ENCODE data around the gene LPCAT1.
"Not testable (repeated sequence)": the region's sequence is repeated elsewhere in the genome, so short reads cannot be mapped to it uniquely, and the experiment has no call there.

LPCAT1 gene

DNA sequence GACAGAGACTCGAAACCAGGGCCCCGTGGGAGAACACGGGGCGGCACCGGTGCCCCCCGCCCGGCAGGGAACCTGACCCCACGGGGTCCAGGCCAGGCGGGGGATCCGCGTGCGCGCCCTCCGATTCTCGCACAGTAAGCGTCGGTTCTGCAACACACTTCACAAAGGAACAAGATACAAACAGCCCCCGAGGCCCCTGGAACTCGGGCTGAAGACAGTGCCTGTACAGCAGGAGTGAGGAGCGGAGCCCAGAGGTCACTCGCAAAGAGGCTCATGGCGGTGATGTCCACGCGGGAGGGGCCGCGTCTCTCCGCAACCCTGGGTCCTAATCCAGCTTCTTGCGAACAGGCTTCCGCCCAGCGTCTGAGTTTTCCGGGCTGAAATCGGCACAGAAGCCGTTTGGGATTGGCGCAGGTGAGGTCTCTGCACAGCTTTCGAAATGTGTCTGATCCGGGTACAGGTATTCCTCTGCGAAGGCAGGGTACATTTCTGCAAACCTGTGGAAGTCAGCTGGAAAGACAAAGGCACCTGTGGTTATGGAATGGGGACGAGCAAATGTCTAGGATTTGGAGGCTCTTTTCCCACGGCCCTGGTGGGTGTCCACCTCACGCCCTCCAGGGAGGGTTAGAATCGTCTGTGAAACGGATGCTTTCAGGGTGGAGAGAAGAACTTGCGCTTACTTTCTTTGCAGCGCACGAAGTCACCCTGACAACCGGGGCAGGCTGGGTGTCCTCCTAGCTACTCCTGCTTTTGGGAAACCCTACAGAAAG is 60.2 kb downstream of the LPCAT1 start:
- no peak for DNase-seq

DNA sequence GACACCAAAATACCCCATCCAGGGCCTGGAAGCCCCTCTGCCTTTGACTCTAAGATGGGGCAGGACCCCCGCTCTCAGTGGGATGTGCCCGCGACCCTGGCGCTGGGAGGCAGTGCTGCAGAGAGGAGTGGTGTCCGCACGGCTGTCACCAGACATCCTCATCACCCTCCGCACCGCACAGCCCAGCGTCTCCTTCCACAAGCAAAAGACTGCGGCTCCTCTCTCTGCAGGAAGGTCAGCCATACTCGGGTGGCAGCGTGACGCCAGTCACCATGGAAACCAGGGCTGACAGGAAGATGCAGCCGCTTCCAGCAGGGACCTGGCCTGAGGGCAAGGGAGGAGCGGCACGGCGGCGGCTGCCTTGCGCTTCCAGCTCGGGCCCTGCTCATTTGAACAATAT is 61.4 kb downstream of the LPCAT1 start:
- DNase-seq, result no peak

DNA sequence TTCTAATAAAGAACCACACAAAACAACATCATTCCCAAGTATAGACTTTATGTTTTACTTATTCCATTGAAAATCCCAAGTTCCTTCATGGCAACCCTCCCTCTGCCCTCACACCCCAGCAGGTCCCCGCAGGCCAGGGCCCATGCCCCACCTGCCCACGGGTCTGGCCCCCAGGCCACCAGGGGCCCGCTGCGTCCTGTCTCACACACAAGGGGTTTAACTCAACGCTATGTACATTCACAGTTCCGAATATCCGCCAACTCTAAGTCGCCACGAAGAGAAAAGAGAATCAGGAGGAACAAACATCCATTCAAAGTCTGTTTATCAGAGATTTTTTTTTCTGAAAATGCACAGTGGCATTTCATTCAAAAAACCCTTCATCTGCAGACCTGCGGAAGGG is 62.4 kb downstream of the LPCAT1 start:
- DNase-seq, result no peak

DNA sequence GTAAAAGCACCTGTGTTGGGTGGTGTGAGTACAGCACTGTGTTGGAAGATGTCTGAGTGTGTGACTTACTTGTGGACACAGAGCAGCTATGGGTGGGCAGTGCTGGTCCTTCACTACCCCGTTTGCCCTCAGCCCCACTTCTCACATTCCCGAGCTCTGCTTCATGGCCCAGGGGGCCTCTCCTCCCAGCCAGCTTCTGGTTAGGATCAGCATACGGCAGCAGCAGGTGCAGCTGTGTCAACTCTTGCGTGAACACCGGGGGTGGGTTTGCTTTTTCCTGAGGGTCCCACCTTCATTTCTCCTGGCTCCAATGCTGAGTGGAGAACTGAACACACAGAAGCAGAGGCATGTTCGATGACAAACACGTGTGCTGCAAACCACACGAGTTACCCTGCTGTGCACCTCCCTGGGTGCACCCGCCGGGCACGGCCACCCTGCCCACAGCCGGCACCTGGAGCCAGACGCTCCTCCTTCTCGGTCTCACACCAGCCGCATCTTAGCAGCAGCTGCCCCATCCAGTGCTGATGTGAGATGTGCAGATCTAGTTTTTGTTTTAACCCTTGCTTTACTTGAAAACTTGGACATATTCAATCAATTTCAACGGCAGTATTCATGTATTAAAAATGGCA is 63.6 kb downstream of the LPCAT1 start:
- DNase-seq, result no peak

DNA sequence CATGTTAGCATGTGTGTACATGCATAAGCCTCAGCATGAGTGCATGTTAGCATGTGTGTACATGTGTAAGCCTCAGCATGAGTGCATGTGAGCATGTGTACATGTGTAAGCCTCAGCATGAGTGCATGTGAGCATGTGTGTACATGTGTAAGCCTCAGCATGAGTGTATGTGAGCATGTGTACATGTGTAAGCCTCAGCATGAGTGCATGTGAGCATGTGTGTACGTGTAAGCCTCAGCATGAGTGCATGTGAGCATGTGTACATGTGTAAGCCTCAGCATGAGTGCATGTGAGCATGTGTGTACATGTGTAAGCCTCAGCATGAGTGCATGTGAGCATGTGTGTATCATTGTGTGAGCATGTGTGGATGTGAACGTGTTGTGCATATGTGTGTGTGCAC is 64.3 kb downstream of the LPCAT1 start:
- DNase-seq, result not testable (repeated sequence)

DNA sequence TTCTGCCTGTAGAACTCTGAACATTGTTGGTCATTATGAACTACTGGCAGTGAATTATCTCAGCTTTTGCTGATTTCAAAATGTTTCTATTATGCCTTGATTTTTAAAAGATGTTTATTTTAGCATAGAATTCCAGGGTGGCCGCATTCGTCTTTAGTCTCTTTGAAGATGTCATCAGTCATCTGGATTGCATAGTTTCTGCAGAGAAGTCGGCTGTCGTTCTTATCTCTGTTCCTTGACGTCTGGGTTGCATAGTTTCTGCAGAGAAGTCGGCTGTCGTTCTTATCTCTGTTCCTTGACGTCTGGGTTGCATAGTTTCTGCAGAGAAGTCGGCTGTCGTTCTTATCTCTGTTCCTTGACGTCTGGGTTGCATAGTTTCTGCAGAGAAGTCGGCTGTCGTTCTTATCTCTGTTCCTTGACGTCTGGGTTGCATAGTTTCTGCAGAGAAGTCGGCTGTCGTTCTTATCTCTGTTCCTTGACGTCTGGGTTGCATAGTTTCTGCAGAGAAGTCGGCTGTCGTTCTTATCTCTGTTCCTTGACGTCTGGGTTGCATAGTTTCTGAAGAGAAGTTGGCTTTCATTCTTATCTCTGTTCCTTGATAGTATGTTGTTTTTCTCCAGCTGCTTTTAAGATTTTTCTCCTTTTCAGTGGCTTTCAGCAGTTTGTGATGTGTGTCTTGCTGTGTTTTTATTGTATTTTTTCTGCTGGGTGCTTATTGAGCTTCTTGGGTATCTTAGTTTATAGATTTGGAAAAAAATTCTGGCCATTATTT is 67.5 kb downstream of the LPCAT1 start:
- DNase-seq, result not testable (repeated sequence)

- no peak for DNase-seq
These were observed 70.1 kb downstream of the LPCAT1 start for GRCh38 chr5:1453613-1454012.

DNA sequence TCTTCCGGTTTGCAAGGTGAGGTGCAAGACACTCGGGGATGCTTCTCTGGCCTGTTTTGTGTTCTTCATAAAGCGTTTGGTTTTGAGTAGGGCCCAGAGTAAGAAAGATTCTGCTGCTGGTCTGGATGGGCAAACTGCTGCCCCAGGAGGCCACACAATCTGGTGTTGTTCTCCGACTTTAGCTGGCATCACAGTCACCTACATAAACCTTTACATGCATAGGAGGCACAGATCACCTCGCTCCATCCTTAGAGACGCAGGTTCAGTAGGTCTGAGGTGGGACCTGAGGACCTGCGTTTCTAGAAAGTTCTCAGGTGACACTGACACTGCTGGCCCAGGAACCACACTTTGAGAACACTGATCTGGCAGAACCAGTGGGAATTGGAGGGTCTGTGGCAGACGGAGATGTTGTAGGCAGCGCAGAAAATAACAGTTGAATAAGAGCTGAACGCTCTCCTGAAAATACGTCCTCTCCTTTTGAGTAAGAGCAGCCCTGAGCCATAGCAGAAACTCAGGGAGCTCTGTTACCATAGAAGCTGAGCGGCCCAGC is 74.6 kb downstream of the LPCAT1 start:
- no peak for DNase-seq

GRCh38 chr5:1448511-1449011 is 75.2 kb downstream of the LPCAT1 start:
- DNase-seq, result no peak

GRCh38 chr5:1447671-1448361 is 75.9 kb downstream of the LPCAT1 start:
- DNase-seq, result no peak

- no peak for DNase-seq
These were observed 77.0 kb downstream of the LPCAT1 start for GRCh38 chr5:1446602-1447343.

DNA sequence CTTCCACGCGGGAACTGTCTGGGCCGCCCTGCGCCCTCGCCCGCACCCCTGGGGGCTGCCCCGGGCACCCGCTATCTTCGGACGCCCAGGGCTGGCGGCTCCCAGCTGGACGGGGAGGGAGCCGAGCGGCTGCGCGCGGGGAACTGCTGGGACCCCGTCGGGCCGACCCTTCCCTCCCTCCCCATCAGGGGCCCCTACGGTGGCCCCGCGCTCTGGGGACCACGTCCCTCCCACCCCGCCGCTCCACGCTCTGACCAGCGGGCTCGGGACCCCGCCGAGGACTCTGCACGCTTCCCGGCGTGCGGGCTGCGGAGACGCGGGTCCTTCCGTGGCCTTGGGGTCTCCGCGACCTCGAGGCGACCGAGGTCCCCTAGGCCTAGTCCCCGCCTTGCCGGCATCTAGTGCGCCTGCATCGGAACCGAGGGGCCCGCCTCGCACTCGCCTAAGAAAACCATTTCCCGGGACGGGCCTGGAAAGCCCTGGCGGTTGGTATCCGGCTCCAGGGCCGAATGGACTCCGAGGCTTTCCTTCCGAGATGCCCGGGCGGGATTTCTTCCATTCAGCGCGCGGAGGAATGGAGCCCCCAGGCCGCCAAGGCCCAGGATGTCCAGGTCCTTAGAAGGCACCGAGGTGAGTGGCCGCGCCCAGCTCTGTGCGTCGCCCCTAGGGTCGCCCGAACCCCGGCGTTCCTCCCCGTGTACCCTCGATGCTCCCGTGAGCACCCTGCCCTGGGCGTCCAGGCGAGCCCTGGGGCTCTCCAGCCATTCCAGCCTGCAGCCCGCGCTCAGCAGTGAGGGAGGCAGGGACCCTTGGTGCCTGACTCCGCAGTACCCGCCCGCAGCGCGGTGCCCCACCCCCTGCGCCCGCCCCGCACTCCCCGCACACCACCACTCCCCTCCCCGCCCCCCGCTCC is 77.8 kb downstream of the LPCAT1 start:
- DNase-seq, result no peak

DNA sequence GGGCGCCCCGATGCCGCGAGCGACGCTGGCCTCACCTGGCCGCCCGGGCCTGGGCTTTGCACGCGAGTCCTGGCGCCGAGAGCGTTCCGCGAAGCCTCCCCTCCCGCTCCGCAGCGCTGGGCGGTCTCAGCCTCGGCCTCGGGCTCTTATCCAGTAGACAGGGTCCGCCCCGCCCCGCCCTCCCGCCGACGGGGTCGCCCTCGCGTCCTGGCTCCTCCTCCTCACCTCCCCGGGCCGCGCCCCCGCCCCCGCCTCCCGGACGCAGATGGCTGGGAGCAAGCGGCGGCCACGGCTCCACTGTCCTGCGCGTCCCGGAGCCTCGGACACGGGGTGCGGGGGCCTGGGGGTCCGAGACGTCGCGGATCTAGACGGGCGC is 78.5 kb downstream of the LPCAT1 start, which contains the start of gene SLC6A3:
Gene SLC6A3, minus strand, starts transcription at position 128 of the 376 bp plus-strand sequence. CDS start 2,243 bp downstream, outside the sequence.
- peak; percentile 6 for DNase-seq

- DNase-seq, result no peak
These were observed 79.2 kb downstream of the LPCAT1 start for GRCh38 chr5:1444361-1445189.

GRCh38 chr5:1443991-1444360 is 79.8 kb downstream of the LPCAT1 start:
- no peak for DNase-seq

GRCh38 chr5:1443171-1443570 is 80.6 kb downstream of the LPCAT1 start:
- DNase-seq, result no peak

DNA sequence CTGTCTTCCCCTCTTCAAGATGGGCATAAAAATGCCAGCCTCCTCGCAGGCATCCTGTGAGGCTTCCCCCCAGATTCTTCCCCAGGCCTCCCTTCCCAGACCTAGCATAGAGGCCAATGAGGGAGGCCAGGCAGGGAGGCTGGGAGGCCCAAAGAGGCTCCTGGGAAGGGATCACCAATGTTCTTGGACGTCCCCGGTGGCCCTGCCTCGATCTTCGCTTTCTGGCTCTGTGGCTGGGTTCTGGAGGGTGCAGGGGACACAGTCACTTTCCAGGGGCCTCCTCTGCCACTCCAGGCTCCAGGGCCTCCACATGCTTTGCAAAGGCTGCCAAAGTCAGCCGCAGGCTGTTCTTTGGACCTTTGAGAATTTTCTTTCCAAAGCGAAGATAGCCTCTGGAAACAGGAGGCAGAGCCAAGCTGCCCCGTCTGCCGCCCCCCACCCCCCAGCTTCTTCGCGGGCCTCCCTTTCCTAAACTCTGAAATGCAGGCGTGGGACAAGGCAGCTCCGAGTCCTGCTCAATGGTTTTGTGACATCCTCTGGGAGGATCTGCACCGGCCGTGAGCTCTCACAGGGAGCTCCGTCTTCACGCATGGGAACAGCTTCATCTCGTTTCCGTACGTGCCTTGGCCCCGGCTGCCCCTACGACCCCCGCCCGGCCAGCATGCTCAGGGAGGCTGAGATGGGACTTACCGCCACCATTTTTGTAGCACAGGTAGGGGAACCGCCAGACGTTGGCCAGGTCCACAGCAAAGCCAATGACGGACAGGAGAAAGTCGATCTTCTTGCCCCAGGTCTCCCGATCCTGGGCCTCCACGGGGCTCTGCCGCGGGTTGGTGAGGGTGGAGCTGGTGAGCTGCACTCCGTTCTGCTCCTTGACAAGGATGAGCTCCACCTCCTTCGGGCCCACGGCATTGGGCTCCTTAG is 81.3 kb downstream of the LPCAT1 start:
- DNase-seq, result no peak

DNA sequence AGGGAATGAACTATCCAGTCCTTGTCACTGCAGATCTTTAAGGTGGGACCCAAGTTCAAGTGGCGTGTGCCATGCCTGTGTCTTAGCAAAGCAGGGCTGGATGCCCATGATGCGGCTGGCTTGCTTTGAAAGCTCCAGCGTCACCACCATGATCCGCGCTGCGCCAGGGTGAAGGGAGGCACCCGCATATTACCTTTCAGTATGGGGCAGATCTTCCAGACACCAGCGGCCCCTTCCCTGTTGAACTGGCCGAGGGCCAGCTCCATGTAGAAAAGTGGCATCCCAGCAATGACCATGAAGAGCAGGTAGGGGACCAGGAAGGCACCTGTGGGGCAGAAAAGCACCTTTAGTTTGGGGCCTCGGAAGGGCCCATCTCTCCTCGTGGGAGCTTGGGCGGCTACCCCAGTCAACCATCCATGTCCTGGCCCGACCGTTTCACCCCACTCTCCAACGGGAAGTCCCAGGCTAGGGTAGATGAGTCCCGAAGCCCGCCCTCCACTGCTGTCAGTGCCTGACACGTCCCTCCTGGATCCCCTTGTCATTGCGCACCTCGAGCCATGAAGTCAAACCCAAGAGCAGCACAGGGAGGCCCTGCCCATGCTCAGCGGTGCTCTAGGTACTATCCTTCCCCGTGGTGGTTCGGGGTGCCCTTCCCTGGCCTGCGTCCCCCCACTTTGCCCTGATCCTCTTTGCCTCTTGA is 82.4 kb downstream of the LPCAT1 start:
- DNase-seq, result no peak
